Stimulated activated naive CD4-positive, alpha-beta T cell (primary cell): ENCODE measurements around the gene OR9I1.

Experiments used
- DNase-seq, 6 experiments: peaks; one replicate each; lab custom pipeline; 2025; lab: John Stamatoyannopoulos, UW

OR9I1 gene

GRCh38 chr11:58125469-58125868, at the start of gene OR9I1:
Gene OR9I1 (minus strand): TSS chr11:58125530. CDS start chr11:58119444, 6,086 bp downstream.
- DNase-seq = no peak

GRCh38 chr11:58165504-58166106, 40.3 kb upstream of the OR9I1 start:
- DNase-seq = no peak

- no peak for DNase-seq
Observed at GRCh38 chr11:58164990-58165389, 39.7 kb upstream of the OR9I1 start.

- no peak for DNase-seq
Observed at GRCh38 chr11:58164389-58164788, 39.1 kb upstream of the OR9I1 start.

GRCh38 chr11:58152781-58153180, 27.5 kb upstream of the OR9I1 start:
- no peak for DNase-seq

GRCh38 chr11:58142761-58143160, 17.4 kb upstream of the OR9I1 start:
- no peak for DNase-seq

- no peak for DNase-seq
Observed at GRCh38 chr11:58135171-58135570, 9.8 kb upstream of the OR9I1 start.

GRCh38 chr11:58134151-58134550, 8.8 kb upstream of the OR9I1 start:
- no peak for DNase-seq

- no peak for DNase-seq
Observed at GRCh38 chr11:58133309-58134076, 8.2 kb upstream of the OR9I1 start.

- no peak for DNase-seq
Observed at GRCh38 chr11:58127350-58127749, 2.0 kb upstream of the OR9I1 start.

GRCh38 chr11:58121096-58121495, 4.2 kb downstream of the OR9I1 start:
- no peak for DNase-seq

GRCh38 chr11:58097437-58097836, 27.9 kb downstream of the OR9I1 start:
- no peak for DNase-seq

- DNase-seq = no peak
Observed at GRCh38 chr11:58086528-58086927, 38.8 kb downstream of the OR9I1 start.

GRCh38 chr11:58075781-58076180, 49.5 kb downstream of the OR9I1 start:
- DNase-seq = no peak

- DNase-seq = no peak
Observed at GRCh38 chr11:58070585-58070984, 54.7 kb downstream of the OR9I1 start.

- no peak for DNase-seq
Observed at GRCh38 chr11:58068655-58069054, 56.7 kb downstream of the OR9I1 start.

GRCh38 chr11:58067685-58068084, 57.6 kb downstream of the OR9I1 start:
- no peak for DNase-seq
